SJCRH30 (cell line): Measurements from ENCODE around the gene SLC39A3. TPM values are rescaled to one million over a fixed set of nuclear protein-coding genes. Genes with fewer than 3 reads are reported as not detected.

Experiments used
- DNase-seq, 2 experiments: peaks; one replicate each; pipeline ENCODE4 v3.0.0-alpha.2; 2015 to 2020
- H3K27ac ChIP-seq: fragments of 250-450 bp; sonication (Bioruptor Pico); 2 replicates; pipeline ENCODE4 v1.5.1; 2020; ENCODE audit warnings: mild to moderate bottlenecking, moderate library complexity
- H3K27me3 ChIP-seq: fragments of 250-450 bp; sonication (Bioruptor Pico); 2 replicates; pipeline ENCODE4 v1.5.1; 2020; ENCODE audit warnings: mild to moderate bottlenecking, moderate library complexity
- H3K36me3 ChIP-seq: fragments of 250-450 bp; sonication (Bioruptor Pico); 2 replicates; pipeline ENCODE4 v1.5.1; 2020; ENCODE audit warnings: mild to moderate bottlenecking, moderate library complexity
- H3K4me1 ChIP-seq: fragments of 250-450 bp; sonication (Bioruptor Pico); 2 replicates; pipeline ENCODE4 v1.5.1; 2020; ENCODE audit warnings: mild to moderate bottlenecking, moderate library complexity
- H3K4me3 ChIP-seq: fragments of 250-450 bp; sonication (Bioruptor Pico); 2 replicates; pipeline ENCODE4 v1.5.1; 2020; ENCODE audit warnings: mild to moderate bottlenecking, moderate library complexity
- H3K9me3 ChIP-seq: fragments of 250-450 bp; sonication (Bioruptor Pico); replicated peaks from 2 replicates; pipeline ENCODE4 v1.5.1; 2020; ENCODE audit warnings: mild to moderate bottlenecking, moderate library complexity
- total RNA-seq: library from RNA; depleted of rRNA; stranded (reverse); fragments of >200 nt; shearing (Covaris generic); gene quantifications from 2 replicates; pipeline ENCODE4 v1.2.3, GENCODE V29; 2014

SLC39A3 gene
- total RNA-seq, 1 experiment from 2014 or later: 19.5 TPM

DNA sequence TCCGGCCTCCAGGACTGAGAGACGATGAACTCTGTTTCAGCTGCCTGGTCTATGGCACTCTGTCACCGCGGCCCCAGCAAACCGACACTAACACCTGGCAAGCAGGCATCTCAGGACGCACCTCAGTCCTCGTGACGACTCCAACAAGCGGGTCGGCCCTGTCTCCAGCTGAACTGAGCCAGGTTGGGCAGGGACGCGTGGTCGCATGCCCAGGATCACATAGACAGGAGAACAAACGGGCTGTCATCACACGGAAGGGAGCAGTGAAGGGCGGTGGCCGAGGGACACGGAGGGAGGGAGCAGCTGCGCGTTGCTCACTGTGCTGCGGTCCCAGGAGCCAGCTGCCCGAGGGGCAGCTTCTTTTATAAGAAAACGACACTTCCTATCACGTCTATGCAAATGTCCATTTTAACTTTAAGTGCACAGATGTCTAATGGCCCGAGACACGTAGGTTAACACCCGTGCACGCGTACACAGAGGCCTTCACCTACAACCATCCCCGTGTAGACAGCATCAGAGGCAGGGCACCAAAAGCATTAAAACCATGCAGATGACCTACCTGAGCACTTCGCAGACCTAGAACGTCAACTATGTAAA is 34.4 kb upstream of the SLC39A3 start:
- Histone ChIP-seq H3K4me1 (peaks cover 36% of the 10 kb centered on the region), H3K36me3 (peaks cover 12% of the 10 kb centered on the region), H3K4me3 (no peak overlapping the region)

DNA sequence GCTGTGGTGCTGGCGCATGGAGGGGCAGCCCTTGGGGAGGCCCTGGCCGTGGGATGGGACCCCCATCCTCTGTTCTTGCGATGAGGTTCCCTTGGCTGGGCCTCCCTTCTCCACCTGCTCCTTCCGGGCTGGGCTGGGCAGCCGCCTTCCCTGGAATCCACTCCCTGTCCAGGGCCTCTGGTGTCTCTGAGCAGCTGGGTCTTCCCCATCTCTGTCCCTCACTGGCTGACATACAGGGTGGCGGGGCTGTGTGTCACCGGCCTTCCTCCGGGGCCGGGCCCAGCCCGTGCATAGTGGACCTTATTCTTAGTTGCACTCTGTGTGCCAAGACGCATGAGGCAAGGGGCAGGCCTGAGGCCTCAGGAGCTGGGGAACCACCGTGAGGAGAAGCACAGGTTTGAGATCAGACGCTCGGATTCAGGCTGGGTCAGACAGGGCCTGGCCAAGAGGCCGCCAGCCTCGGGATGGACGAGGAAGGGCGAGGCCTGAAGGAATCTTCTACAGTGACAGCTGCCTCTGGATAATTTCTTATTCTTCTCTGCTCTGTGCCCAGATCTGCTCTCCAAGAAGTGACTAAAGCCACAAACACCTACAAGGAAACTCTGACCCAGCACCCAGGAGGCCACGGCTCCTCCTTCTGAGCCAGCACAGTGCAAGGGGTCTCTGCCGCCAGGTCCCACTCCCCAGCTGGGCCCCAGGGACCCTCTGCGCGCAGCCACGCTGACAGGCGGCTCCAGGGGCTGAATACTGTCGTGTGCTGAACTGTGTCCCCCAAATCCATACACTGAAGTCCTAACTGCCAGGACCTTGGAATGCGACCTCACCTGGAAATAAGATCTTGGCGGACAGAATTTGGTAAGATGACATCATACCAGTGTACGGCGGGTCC is 32.2 kb upstream of the SLC39A3 start:
- Histone ChIP-seq H3K27ac (no peak overlapping the region), H3K4me3 (no peak overlapping the region)

More for the DNA sequence above, 34.4 kb upstream of the SLC39A3 start:
- Histone ChIP-seq H3K27me3 (no peaks in the 10 kb centered on the region), H3K9me3 (no peaks in the 10 kb centered on the region), H3K27ac (peak overlapping the region; percentile 90)
- DNase-seq: no peak

DNA sequence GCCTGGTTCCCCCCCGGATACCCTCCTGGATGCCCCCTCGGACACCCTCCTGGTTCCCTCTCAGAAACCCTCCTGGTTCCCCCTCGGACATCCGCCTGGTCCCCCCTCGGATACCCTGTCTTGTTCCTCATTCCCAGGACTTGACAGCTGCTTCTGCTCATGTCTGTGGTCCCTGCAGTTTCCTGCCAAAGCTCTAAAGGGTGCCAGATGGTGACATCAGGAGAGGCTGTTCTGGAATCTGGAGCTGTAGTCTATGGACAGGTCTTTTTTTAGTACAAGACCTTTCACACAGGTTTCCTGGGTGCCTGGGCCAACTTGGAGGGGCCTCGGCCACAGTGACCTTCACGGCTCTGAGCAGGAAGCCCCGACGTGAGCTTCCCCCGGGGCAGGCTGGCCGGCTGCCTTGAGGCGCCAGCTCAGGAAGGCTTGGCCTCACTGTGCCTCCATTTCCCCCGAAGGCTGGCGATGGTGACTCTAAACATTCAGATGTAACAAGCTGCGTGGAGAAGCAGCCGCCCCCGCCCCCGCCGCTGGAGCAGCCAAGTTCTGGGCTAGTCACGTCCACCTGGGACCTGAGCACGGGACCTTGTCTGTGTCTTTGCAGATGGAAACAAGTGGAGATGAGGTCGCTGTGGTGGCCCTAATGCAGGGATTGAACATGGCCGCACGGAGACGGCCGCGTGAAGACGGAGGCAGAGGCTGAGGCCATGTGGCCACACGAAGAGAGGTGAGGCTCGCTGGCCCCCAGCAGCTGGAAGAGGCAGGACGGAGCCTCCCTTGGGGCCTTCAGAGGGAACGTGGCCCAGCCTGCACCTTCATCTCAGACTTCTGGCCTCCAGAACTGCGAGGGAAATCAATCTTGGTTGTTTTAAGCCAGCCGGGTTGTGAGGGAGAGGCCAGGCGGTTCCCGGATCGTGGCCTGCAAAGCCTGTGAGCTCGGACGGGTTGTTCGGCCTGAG is 30.5 kb upstream of the SLC39A3 start:
- H3K36me3 ChIP-seq: peaks cover 25% of the 10 kb centered on the region
- no peak overlapping the region for H3K4me3 ChIP-seq
- peaks cover 10% of the 10 kb centered on the region for H3K4me1 ChIP-seq
- DNase-seq: no peak
- no peak overlapping the region for H3K27ac ChIP-seq
- H3K9me3 ChIP-seq: no peaks in the 10 kb centered on the region
- no peaks in the 10 kb centered on the region for H3K27me3 ChIP-seq

More for the DNA sequence above, 32.2 kb upstream of the SLC39A3 start:
- H3K27me3 ChIP-seq: no peaks in the 10 kb centered on the region
- DNase-seq: no peak
- peaks cover 16% of the 10 kb centered on the region for H3K36me3 ChIP-seq
- peaks cover 18% of the 10 kb centered on the region for H3K4me1 ChIP-seq
- no peaks in the 10 kb centered on the region for H3K9me3 ChIP-seq

DNA sequence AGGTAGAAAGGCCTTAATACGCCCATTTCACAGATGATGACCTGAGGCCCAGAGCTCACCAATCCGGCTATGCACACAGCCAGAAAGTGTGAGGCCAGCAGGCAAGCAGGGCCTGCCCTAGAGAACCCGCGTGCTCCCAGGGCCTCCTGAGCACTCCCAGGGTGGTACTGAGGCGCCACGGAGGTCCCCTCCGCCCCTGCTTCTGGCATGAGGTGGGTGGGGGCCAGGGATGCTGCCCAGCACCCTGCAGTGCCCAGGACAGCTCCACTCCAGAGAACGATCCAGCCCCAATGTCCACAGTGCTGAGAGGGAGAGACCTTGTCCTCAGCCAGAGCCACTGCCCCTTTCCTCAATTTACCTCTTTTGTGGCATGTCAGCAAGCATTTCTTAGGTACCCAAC is 29.4 kb upstream of the SLC39A3 start:
- no peaks in the 10 kb centered on the region for H3K27me3 ChIP-seq
- no peak overlapping the region for H3K27ac ChIP-seq
- H3K4me1 ChIP-seq: no peaks in the 10 kb centered on the region
- H3K4me3 ChIP-seq: no peak overlapping the region
- peaks cover 34% of the 10 kb centered on the region for H3K36me3 ChIP-seq
- no peaks in the 10 kb centered on the region for H3K9me3 ChIP-seq
- DNase-seq: no peak

DNA sequence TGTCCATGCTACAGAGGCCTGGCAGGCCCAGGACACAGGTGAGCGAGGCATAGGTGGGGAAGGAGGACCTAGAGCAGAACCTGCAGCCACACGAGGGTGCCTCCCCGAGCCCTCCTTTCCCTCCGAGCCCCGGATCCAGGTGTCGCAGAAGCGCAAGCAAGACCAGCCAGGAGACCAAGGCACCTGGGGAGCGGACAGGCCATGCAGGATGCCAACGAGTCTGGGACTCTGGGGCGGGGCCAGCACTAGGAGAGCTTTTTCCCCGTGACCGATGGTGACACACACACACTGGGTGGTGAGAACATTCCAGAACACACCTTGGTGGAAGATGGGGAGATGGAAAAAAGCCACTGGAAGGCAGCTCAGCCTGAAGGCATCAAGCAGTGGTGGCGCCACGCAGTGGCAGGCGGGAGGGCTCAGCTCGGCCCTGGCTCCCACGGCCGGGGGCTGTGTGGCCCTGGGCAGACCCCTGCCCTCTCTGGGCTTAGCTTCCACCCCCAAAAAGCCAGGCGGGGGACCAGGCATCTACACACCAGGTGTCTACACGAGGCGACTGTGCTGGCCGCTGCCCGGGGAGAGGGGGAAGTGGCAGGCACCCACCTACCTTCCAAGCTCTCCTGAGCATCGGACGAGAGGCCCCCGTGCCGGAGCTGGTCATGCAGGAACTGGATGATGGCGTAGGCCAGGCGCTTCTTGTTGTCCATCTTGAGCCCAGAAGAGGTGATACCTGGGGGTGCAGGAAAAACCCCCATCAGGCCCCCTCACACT is 28.7 kb upstream of the SLC39A3 start:
- Histone ChIP-seq H3K9me3 (no peaks in the 10 kb centered on the region), H3K4me1 (no peaks in the 10 kb centered on the region), H3K27ac (no peak overlapping the region), H3K36me3 (peaks cover 41% of the 10 kb centered on the region), H3K27me3 (no peaks in the 10 kb centered on the region), H3K4me3 (no peak overlapping the region)
- DNase-seq: no peak

DNA sequence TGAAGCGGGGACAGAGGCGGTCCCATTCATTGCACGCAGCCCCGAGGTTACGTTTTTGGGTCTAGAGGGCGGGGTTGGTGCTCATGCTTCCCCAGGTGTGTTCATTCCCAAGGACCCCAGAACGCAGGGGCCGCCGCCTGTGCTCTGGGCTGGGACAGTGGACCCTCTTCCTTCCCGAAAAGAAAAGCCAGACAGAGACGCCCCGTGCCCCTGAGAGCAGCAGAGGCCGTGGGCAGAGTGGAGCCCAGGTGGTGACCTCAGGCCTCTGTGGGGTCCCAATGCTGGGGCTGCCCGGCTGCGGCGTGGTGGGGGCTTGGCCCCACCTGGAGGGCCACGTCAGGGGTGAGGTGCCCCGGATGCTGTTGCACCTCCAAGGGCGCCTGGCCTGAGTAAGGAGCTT is 27.9 kb upstream of the SLC39A3 start:
- Histone ChIP-seq H3K4me1 (no peaks in the 10 kb centered on the region), H3K4me3 (no peak overlapping the region), H3K27ac (no peak overlapping the region), H3K36me3 (peaks cover 47% of the 10 kb centered on the region), H3K27me3 (no peaks in the 10 kb centered on the region), H3K9me3 (no peaks in the 10 kb centered on the region)
- no peak for DNase-seq

DNA sequence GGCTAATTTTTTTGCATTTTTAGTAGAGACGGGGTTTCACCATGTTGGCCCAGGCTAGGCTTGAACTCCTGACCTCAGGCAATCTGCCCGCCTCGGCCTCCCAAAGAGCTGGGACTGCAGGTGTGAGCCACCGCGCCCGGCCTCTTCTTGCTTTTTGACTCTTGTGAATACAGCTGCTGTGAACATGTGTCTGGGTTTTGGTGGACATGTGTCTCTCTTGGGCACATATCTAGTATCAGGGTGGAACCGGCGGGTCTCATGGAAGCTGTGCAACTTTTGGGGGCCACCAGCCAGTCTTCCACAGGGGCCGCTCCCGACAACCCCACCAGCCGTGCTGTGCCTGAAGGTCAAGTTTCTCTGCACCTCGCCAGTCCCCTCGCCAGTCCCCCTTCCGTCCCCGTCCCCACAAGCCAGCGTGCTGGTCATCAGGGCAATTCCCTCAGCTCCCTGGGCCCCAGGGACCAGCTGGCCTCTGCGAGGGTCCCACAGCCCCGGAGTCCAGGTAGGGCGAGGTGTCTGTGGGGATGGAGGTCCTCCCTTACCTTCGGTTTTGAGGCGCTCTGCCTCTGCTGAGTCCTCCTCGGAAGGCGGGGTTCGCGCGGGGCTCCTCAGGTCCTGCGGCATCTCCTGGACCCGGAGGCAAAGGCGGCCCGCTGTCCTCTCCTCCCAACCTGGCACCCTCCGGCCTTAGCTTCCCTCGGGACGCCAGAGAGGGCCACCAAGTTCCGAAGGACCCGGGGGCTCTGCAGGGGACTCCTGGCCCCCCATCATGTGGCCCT is 27.0 kb upstream of the SLC39A3 start:
- Histone ChIP-seq H3K27ac (no peak overlapping the region), H3K4me1 (no peaks in the 10 kb centered on the region), H3K36me3 (peaks cover 47% of the 10 kb centered on the region), H3K9me3 (no peaks in the 10 kb centered on the region), H3K4me3 (no peak overlapping the region), H3K27me3 (no peaks in the 10 kb centered on the region)
- no peak for DNase-seq

DNA sequence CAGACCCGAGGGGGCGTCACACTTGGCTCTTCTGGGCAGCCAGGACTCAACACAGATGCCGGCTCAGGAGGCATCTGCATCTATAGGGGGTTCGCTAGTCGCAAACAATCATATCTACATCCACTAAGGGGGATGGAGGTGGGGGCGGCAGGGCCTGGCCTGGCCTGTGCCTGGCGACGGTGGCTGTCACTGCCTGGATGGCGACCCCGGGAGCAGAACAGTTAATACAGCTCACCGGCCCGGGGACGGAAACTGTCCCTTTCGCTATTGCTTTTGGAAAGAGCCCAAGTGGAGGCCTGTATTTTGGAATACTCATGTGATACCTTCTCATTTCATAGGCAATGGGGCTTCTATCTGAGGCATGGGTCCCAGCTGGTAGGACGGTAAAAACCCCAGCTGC is 25.6 kb upstream of the SLC39A3 start:
- H3K36me3 ChIP-seq: peaks cover 49% of the 10 kb centered on the region
- no peak overlapping the region for H3K4me3 ChIP-seq
- H3K9me3 ChIP-seq: no peaks in the 10 kb centered on the region
- H3K27ac ChIP-seq: no peak overlapping the region
- H3K4me1 ChIP-seq: no peaks in the 10 kb centered on the region
- no peaks in the 10 kb centered on the region for H3K27me3 ChIP-seq
- no peak for DNase-seq

DNA sequence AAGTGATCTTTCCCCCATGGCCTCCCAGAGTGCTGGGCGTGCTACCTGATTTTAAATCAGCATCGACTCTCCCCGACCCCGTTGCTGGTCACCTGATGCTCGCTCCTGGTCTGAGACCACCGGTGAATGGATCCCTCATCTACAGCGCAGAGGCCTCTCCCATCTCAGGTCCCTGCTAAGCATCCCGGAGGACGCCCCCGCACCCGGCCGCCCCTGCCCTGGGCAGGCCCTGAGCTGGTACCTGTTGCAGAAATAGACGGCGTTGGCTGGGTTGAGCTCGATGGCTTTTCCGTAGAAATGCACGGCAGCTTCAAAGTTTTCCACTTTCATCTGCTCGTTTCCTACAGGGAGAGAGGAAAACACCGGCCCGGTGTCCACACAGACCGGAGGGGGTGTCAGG is 25.1 kb upstream of the SLC39A3 start:
- Histone ChIP-seq H3K27ac (no peak overlapping the region), H3K36me3 (peaks cover 52% of the 10 kb centered on the region)

DNA sequence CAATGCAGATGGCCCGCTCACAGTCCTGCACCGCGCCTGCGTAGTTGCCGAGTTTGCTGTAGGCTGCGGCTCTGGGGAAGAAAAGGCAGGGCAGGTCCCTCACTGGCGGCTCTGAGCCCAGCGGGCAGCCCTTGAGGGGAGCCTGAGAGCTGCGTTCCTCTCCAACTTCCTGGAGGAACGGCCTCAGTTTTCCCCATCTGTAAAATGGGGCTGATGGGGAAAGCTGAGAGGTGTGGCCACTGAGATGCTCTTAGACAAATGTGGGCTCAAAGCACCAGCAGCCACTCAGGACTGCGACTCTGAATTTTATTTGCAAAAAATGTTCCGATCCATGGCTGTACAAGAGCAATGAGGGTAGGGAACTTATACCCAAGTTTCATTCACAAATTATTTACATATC is 23.9 kb upstream of the SLC39A3 start:
- H3K36me3 ChIP-seq: peaks cover 58% of the 10 kb centered on the region
- H3K9me3 ChIP-seq: no peaks in the 10 kb centered on the region
- no peak for DNase-seq
- H3K27me3 ChIP-seq: no peaks in the 10 kb centered on the region
- H3K27ac ChIP-seq: no peak overlapping the region
- H3K4me3 ChIP-seq: no peak overlapping the region
- no peaks in the 10 kb centered on the region for H3K4me1 ChIP-seq

More for the DNA sequence above, 25.1 kb upstream of the SLC39A3 start:
- no peaks in the 10 kb centered on the region for H3K9me3 ChIP-seq
- DNase-seq: no peak
- no peaks in the 10 kb centered on the region for H3K4me1 ChIP-seq
- H3K4me3 ChIP-seq: no peak overlapping the region
- no peaks in the 10 kb centered on the region for H3K27me3 ChIP-seq

DNA sequence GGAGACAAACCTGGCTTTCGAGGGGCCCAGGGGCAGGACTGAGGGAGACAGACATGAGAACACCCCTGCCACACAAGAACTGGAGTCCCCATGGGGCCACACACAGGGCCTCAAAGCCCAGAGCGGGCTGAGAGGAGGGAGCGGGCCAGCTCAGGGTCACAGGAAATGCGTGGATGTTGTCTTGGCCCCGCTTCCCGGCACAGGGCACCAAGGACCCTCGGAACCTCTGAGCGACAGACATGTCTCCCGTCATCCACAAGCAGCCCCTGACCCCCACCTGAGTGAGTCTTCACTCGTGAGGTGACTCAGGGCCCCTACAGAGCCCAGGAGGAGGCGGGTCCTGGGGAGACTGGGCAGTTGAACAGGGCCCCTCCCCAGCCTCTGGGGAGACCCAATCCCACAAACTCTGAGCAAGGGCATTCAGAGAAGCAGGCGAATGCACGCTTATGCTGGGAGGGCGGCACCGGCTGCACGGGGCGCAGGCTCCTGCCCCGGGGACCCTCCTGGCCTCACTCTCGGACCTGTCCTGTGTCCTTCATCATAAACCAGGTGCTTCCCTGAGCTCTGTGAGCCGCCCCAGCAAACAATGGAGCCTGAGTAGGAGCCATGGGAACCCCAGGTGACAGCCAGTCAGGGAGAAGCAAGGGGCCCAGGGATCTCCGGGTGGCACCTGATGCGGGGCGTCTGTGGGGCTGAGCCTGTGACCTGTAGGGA is 23.1 kb upstream of the SLC39A3 start:
- H3K27ac ChIP-seq: no peak overlapping the region
- H3K4me1 ChIP-seq: no peaks in the 10 kb centered on the region
- DNase-seq: no peak
- H3K36me3 ChIP-seq: peaks cover 60% of the 10 kb centered on the region
- no peaks in the 10 kb centered on the region for H3K9me3 ChIP-seq
- no peaks in the 10 kb centered on the region for H3K27me3 ChIP-seq
- H3K4me3 ChIP-seq: no peak overlapping the region

DNA sequence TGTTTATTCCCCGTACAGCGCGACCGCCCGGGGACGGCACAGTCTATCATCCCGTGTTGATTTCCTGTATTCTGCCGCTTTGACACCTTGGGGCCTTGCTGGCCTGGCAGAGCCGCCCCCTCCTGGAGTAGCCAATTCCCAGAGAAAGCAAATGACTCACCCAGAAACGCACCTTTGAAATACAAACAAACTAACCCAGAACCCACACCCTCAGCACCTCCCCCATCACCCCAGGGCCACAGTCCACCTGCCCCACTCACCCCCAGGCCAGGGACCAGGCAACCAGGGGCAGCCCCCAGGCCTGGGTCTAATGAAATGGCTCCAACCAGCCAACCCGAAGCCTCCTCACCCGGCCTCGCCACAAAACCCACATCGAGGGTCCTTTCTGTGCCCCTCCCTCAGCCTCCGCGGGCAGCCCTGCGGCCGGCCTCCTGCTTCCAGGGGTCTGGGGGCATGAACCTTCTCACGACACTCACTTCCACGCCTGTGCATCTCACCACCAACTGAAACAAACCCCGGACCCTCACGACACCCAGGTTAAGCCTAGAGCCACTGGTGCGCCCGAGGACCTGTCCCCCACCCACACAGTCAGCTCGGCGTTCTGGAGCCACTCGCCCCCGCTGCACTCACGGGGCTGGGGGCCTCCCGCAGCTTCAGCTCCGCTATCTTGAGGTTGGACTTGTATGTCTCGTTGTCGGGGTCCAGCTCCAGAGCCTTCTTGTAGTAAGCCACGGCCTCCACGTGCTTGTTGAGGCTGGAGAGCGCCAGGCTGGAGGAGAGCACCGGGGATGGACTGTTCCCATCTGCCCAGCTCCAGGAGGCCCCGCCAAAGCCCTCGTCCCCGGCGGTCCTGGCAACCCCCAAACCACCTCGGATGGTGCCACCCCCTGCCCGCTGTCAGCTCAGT is 22.3 kb upstream of the SLC39A3 start:
- no peaks in the 10 kb centered on the region for H3K27me3 ChIP-seq
- no peaks in the 10 kb centered on the region for H3K4me1 ChIP-seq
- H3K36me3 ChIP-seq: peaks cover 60% of the 10 kb centered on the region
- no peaks in the 10 kb centered on the region for H3K9me3 ChIP-seq
- no peak overlapping the region for H3K27ac ChIP-seq
- DNase-seq: no peak
- no peak overlapping the region for H3K4me3 ChIP-seq
